GM12878 (cell line): Measurements from ENCODE around the gene PCDHA4. TPM values are rescaled to one million over a fixed set of nuclear protein-coding genes. Genes with fewer than 3 reads are reported as not detected.

Experiments used
- ATAC-seq: fragments of 200-7000 bp; cut with Tn5 transposase; 3 replicates; pipeline ENCODE4 v1.9.1; 2020; ENCODE audit warnings: mild to moderate bottlenecking, moderate library complexity
- BruUV-seq: library from RNA; stranded (reverse); fragments of 400-500 nt; replicated peaks from 2 replicates; lab custom pipeline; 2021; lab: Mats Ljungman, UMichigan
- CTCF ChIA-PET: fragments of 300-600 bp; sonication (Branson Sonifier 250); formaldehyde crosslinking; extraction: SDS; loops from one replicate; lab custom pipeline; 2021; ENCODE audit warnings: inconsistent platforms; lab: Yijun Ruan, JAX
- POLR2A ChIA-PET: fragments of 350-600 bp; formaldehyde crosslinking; extraction: SDS; loops from one replicate; lab custom pipeline; 2021; ENCODE audit warnings: inconsistent platforms; lab: Charles Lee
- RAD21 ChIA-PET: fragments of 300-600 bp; sonication (Branson Sonifier 250); formaldehyde crosslinking; loops from one replicate; lab custom pipeline; 2023; ENCODE audit warnings: antibody characterized with exemption; ENCODE audit not compliant: unreplicated experiment; lab: Charles Lee
- SMC1A ChIA-PET: fragments of 300-600 bp; sonication (Branson Sonifier 250); formaldehyde crosslinking; loops from one replicate; lab custom pipeline; 2023; ENCODE audit not compliant: unreplicated experiment, uncharacterized antibody; lab: Charles Lee
- DNase-seq: peaks from one replicate; pipeline ENCODE4 v3.0.0-alpha.2; 2011; ENCODE audit warnings: low read depth, low spot score
- FAIRE-seq: peaks from 3 replicates; lab custom pipeline; 2011; peaks lifted over from hg19 to GRCh38; lab: Jason Lieb, UNC
- H2AFZ ChIP-seq: 2 replicates; pipeline ENCODE4 v1.6.0; 2011; ENCODE audit warnings: low read depth, low read length, control low read depth; ENCODE audit not compliant: control insufficient read depth
- H3K27ac ChIP-seq: 2 replicates; pipeline ENCODE4 v1.5.1; 2011; ENCODE audit warnings: control low read depth; ENCODE audit not compliant: control insufficient read depth, insufficient read depth
- H3K27me3 ChIP-seq, 2 experiments: replicated peaks in 1 of 2; 2 replicates each; pipeline versions ENCODE4 v1.6.0 to v1.6.1; 2011; ENCODE audit warnings: low read length in 1 of 2; ENCODE audit not compliant: control insufficient read depth in 2 of 2, insufficient read depth in 2 of 2
- H3K36me3 ChIP-seq, 2 experiments: 2 replicates each; pipeline ENCODE4 v1.5.1; 2011; ENCODE audit warnings: low read length in 1 of 2; ENCODE audit not compliant: control insufficient read depth in 2 of 2, insufficient read depth in 2 of 2
- H3K4me1 ChIP-seq: 2 replicates; pipeline ENCODE4 v1.6.1; 2011; ENCODE audit warnings: mild to moderate bottlenecking, low read length, moderate library complexity, mixed read lengths; ENCODE audit not compliant: control insufficient read depth, insufficient read depth
- H3K4me2 ChIP-seq: 2 replicates; pipeline ENCODE4 v1.6.0; 2011; ENCODE audit warnings: control low read depth; ENCODE audit not compliant: control insufficient read depth, insufficient read depth
- H3K4me3 ChIP-seq: fragments of 200-600 bp; sonication (generic); 2 replicates; pipeline ENCODE4 v1.5.1; 2016
- H3K79me2 ChIP-seq: 2 replicates; pipeline ENCODE4 v1.6.0; 2011; ENCODE audit warnings: low read length; ENCODE audit not compliant: control insufficient read depth, insufficient read depth
- H3K9ac ChIP-seq: 2 replicates; pipeline ENCODE4 v1.8.0; 2011; ENCODE audit warnings: low read length, control low read depth, mixed read lengths; ENCODE audit not compliant: control insufficient read depth, insufficient read depth
- H3K9me3 ChIP-seq: replicated peaks from 3 replicates; pipeline ENCODE4 v1.5.1; 2011; ENCODE audit warnings: mild to moderate bottlenecking, low read length; ENCODE audit not compliant: control insufficient read depth, insufficient read depth
- H4K20me1 ChIP-seq: 2 replicates; pipeline ENCODE4 v1.6.0; 2011; ENCODE audit not compliant: control insufficient read depth, insufficient read depth
- ESRRA ChIP-seq: IDR thresholded peaks from 2 replicates; pipeline ENCODE4 v1.6.1; 2012; ENCODE audit warnings: mild to moderate bottlenecking, low read length, improper control_type of control experiment
- FOS ChIP-seq: IDR thresholded peaks from 3 replicates; pipeline ENCODE4 v1.6.1; 2011; ENCODE audit warnings: borderline replicate concordance; ENCODE audit not compliant: insufficient read length; ENCODE audit errors: extremely low read depth
- MEF2A ChIP-seq: IDR thresholded peaks from 2 replicates; pipeline ENCODE4 v1.6.1; 2011; ENCODE audit warnings: low read depth, mild to moderate bottlenecking, low read length, moderate library complexity; ENCODE audit not compliant: insufficient read depth
- SMARCA5 ChIP-seq: fragments of 450-650 bp; IDR thresholded peaks from 2 replicates; pipeline ENCODE4 v1.6.1; 2017; ENCODE audit warnings: mild to moderate bottlenecking
- SUZ12 ChIP-seq: fragments of 200-600 bp; sonication (generic); IDR thresholded peaks from one replicate; pipeline ENCODE4 v1.6.1; 2018; ENCODE audit warnings: antibody characterized with exemption, mild to moderate bottlenecking; ENCODE audit not compliant: unreplicated experiment
- ZNF622 ChIP-seq: fragments of 450-650 bp; IDR thresholded peaks from 2 replicates; pipeline ENCODE4 v1.6.1; 2017; ENCODE audit warnings: mild to moderate bottlenecking, inconsistent platforms
- ZZZ3 ChIP-seq: IDR thresholded peaks from 2 replicates; pipeline ENCODE4 v1.6.1; 2011; ENCODE audit warnings: low read depth; ENCODE audit not compliant: control insufficient read depth, insufficient read length
- WGBS: methylation state at CpG from one replicate; pipeline ENCODE4 v1.1.6; 2016; ENCODE audit warnings: low lambda C conversion rate; ENCODE audit not compliant: insufficient replicate concordance, insufficient coverage; ENCODE audit errors: missing lambda C conversion rate; 5-methylcytosine and 5-hydroxymethylcytosine counted together
- in situ Hi-C: fragments of 300-500 bp; cut with MboI; formaldehyde crosslinking; loops from 9 replicates; pipeline ENCODE4 v1.14.3; 2018; ENCODE audit warnings: mixed read lengths
- intact Hi-C: fragments of 100-400 bp; cut with micrococcal nuclease; formaldehyde crosslinking; loops from one replicate; pipeline ENCODE4 v1.14.2; 2022; ENCODE audit not compliant: unreplicated experiment
- polyA plus RNA-seq, 11 experiments: library from polyadenylated mRNA; depleted of rRNA in 4 of 11; unstranded in 6 of 11; stranded (reverse) in 5 of 11; fragments of >200 nt; fragmentation: Nextera tagmentation in 4 of 11; fragmentation: Illumina TruSeq in 1 of 11; extraction: Ambion mirVana in 4 of 11; extraction: Trizol in 1 of 11; gene quantifications; 1 replicate in 1 of 11; 2 replicates in 10 of 11; pipeline versions ENCODE4 v1.2.1 to v1.2.3, GENCODE V29; 2011 to 2016; ENCODE audit warnings: inconsistent platforms in 2 of 11, missing spikeins in 2 of 11, low read depth in 1 of 11
- total RNA-seq, 4 experiments: library from RNA; depleted of rRNA in 3 of 4; stranded (reverse); fragments of >200 nt in 3 of 4; fragmentation: Illumina TruSeq in 1 of 4; extraction: Trizol in 1 of 4; gene quantifications; 2 replicates each; pipeline versions ENCODE4 v1.2.1 to v1.2.3, GENCODE V29; 2013 to 2021
- TF ChIP-seq, protein P1 (sequence below): fragments of 150-350 bp; IDR thresholded peaks from 2 replicates; pipeline ENCODE4 v1.6.1; 2016; ENCODE audit warnings: low read depth, low read length

PCDHA4 gene
- total and polyA plus RNA-seq, 10 of the 15 experiments (the other 5 are each of a cell fraction or from before 2014, with no cell fraction given) = not detected

DNA sequence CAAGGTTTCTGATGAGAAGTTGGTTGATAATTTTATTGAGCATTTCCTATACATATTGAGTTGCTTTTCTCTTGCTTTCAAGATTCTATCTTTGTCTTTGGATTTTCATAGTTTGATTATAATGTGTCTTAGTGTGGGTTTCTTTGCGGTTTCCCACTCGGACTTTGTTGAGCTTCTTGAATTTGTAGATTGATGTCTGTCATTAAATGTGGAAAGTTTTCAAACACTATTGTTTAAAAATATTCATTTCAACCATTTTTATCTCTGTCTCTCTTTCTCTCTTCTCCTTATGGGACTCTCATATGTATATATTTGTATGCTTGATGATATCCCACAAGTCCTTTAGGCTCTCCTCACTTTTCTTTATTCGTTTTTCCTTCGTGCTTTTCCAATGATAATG, 39.4 kb upstream of the PCDHA4 start:
- FAIRE-seq (no peak), DNase-seq (no peak), ATAC-seq (no peak)
- Histone ChIP-seq H4K20me1 (no peaks in the 10 kb centered on the region), H3K79me2 (no peaks in the 10 kb centered on the region), H3K27ac (no peak overlapping the region), H3K9ac (no peak overlapping the region), H3K9me3 (peaks cover 5% of the 10 kb centered on the region), H3K4me3 (no peak overlapping the region), H3K4me2 (no peak overlapping the region), H3K27me3 (no peaks in the 10 kb centered on the region), H3K36me3 (no peaks in the 10 kb centered on the region), H3K4me1 (no peaks in the 10 kb centered on the region), H2AFZ (no peak overlapping the region)
- intact Hi-C loops = no loop called here
- RAD21 ChIA-PET = no interaction called here
- TF ChIP-seq SUZ12 (no peak), ZNF622 (no peak), ZZZ3 (no peak), FOS (no peak), ESRRA (no peak), MEF2A (no peak), SMARCA5 (no peak)
- TF ChIP-seq, protein P1, sequence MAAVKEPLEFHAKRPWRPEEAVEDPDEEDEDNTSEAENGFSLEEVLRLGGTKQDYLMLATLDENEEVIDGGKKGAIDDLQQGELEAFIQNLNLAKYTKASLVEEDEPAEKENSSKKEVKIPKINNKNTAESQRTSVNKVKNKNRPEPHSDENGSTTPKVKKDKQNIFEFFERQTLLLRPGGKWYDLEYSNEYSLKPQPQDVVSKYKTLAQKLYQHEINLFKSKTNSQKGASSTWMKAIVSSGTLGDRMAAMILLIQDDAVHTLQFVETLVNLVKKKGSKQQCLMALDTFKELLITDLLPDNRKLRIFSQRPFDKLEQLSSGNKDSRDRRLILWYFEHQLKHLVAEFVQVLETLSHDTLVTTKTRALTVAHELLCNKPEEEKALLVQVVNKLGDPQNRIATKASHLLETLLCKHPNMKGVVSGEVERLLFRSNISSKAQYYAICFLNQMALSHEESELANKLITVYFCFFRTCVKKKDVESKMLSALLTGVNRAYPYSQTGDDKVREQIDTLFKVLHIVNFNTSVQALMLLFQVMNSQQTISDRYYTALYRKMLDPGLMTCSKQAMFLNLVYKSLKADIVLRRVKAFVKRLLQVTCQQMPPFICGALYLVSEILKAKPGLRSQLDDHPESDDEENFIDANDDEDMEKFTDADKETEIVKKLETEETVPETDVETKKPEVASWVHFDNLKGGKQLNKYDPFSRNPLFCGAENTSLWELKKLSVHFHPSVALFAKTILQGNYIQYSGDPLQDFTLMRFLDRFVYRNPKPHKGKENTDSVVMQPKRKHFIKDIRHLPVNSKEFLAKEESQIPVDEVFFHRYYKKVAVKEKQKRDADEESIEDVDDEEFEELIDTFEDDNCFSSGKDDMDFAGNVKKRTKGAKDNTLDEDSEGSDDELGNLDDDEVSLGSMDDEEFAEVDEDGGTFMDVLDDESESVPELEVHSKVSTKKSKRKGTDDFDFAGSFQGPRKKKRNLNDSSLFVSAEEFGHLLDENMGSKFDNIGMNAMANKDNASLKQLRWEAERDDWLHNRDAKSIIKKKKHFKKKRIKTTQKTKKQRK = no peak
- WGBS = 38% methylated on average over 4 of the region's 4 CpGs
- in situ Hi-C loops = no loop called here
- no TSS peak for BruUV-seq
- SMC1A ChIA-PET = no interaction called here
- POLR2A ChIA-PET = no interaction called here
- CTCF ChIA-PET = no interaction called here
